Fibroblast of the aortic adventitia (primary cell): ENCODE results near the gene GLYR1. TPM values are rescaled to one million over a fixed set of nuclear protein-coding genes. Genes with fewer than 3 reads are reported as not detected.

Source experiments
- DNase-seq: peaks from one replicate; pipeline ENCODE4 v3.0.0-alpha.2; 2010; ENCODE audit warnings: low read depth
- H3K4me3 ChIP-seq: 2 replicates; pipeline ENCODE4 v1.5.1; 2011; ENCODE audit warnings: low read depth, mild to moderate bottlenecking, control low read depth, low read length, moderate library complexity
- total RNA-seq: library from RNA; depleted of rRNA; stranded (reverse); fragments of >200 nt; gene quantifications from 2 replicates; pipeline ENCODE4 v1.2.3, GENCODE V29; 2012; ENCODE audit warnings: low replicate concordance
- TF ChIP-seq, protein P1 (sequence below): IDR thresholded peaks from 2 replicates; pipeline ENCODE4 v1.5.1; 2011; ENCODE audit warnings: mild to moderate bottlenecking, low read length, control low read depth, inconsistent platforms; ENCODE audit not compliant: insufficient read depth

The GLYR1 gene
- total RNA-seq, 1 donor: 55.0 TPM

DNA sequence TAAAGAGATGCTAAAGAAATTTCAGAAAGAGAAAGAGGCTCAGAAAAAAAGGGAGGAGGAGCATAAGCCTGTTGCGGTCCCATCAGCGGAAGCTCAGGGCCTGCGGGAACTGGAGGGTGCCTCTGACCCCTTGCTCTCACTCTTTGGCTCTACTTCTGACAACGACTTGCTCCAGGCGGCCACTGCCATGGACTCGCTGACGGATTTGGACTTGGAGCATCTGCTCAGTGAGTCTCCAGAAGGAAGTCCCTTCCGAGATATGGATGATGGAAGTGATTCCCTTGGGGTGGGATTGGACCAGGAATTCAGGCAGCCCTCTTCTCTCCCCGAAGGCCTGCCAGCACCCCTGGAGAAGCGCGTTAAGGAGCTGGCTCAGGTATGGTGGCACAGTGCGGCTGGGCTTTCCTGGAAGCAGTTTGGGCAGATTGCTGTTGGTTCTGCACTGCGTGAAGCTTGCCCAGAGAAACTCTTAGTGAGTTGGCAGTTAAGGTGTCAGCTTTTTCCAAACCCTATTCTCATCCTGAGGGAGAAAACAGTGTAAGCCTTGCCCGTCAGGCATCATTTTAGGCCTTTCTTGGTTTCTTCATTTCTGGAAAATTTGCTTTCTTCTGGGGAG lies 13.7 kb upstream of the GLYR1 start:
- H3K4me3 ChIP-seq: no peak overlapping the region
- DNase-seq: no peak
- TF ChIP-seq, protein P1, sequence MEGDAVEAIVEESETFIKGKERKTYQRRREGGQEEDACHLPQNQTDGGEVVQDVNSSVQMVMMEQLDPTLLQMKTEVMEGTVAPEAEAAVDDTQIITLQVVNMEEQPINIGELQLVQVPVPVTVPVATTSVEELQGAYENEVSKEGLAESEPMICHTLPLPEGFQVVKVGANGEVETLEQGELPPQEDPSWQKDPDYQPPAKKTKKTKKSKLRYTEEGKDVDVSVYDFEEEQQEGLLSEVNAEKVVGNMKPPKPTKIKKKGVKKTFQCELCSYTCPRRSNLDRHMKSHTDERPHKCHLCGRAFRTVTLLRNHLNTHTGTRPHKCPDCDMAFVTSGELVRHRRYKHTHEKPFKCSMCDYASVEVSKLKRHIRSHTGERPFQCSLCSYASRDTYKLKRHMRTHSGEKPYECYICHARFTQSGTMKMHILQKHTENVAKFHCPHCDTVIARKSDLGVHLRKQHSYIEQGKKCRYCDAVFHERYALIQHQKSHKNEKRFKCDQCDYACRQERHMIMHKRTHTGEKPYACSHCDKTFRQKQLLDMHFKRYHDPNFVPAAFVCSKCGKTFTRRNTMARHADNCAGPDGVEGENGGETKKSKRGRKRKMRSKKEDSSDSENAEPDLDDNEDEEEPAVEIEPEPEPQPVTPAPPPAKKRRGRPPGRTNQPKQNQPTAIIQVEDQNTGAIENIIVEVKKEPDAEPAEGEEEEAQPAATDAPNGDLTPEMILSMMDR: no peak

DNA sequence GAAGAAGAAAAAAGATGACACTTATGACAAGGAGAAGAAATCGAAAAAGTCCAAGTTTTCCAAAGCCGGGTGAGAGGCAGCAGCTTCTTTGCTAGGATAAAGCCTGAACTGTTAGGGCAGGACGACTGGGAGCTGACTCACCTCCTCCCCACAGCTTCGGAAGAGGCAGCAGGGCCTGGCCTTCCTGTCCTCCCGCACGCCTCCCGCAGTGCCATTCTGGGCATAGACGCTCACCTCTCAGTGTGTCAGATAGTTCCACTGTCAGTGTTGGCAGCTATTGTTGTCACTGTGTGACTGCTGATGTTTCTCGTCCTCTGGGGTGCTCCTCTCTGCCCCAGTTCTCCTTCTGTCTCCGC lies 12.8 kb upstream of the GLYR1 start:
- DNase-seq: no peak

DNA sequence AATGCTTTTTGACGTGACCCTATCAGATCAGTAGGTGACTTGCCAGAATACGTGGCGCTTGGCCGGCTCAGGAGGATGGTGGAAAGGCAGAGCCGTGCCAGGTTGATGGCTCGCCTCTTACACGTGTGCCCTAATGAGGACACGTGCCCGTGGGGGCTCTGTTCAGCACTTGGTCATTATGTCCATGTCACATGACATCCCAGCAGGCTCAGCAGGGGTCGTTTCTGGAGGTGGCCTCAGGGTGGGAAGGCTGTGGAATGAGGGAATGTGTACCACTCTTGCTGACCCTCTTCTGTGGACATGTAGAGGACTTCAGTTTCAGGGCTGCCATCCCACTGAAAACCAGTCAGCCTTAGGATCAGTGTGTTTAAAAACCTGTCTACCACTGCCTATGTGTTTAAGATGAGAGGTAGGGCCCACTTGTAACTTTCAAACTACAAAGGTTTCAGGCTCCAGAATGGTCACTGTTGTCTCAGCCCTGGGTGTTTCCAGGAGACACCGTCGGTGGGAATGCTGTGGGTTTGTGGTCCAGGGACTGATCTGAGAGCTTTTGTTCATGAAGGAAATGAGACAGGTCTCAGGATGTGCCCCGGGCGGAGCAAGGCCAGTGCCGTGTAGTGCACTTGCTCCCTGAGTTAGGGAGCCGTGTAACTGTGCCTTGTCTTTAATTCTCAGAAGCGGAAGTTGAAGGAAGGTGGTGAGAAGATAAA lies 12.3 kb upstream of the GLYR1 start:
- TF ChIP-seq, protein P1: no peak
- no peak for DNase-seq
- no peak overlapping the region for H3K4me3 ChIP-seq

More for the DNA sequence above, 12.8 kb upstream of the GLYR1 start:
- no peak overlapping the region for H3K4me3 ChIP-seq
- TF ChIP-seq, protein P1: no peak

DNA sequence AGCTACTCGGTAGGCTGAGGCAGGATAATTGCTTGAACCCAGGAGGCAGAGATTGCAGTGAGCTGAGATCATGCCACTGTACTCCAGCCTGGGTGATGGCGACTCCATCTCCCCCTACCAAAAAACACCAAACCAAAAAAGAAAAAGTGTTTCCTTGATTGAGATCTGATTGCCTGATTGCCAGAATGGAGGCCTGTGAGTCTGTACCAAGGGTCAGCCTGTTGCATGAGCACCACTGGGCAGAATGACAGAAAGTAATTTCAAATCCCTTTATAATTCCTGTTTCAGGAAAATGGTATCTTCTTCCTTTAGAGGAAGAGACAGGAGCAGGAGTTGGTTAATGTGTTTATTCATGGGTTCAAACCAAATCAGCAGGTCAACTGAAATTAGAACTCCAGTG lies 8.7 kb upstream of the GLYR1 start:
- H3K4me3 ChIP-seq: no peak overlapping the region
- no peak for DNase-seq
- TF ChIP-seq, protein P1: no peak

DNA sequence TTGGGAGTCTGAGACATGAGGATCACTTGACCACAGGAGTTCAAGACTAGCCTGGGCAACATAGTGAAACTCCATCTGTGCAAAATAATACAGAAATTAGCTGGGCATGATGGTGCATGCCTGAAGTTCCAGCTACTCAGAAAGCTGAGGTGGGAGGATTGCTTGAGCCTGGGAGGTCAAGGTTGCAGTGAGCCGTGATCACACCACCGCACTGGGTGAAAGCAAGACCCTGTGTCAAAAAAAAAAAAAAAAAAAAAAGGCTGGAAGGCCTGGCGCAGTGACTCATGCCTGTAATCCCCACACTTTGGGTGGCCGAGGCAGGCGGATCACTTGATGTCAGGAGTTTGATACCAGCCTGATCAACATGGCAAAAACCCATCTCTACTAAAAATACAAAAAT lies 8.3 kb upstream of the GLYR1 start:
- DNase-seq: no peak
- H3K4me3 ChIP-seq: no peak overlapping the region
- TF ChIP-seq, protein P1: no peak

DNA sequence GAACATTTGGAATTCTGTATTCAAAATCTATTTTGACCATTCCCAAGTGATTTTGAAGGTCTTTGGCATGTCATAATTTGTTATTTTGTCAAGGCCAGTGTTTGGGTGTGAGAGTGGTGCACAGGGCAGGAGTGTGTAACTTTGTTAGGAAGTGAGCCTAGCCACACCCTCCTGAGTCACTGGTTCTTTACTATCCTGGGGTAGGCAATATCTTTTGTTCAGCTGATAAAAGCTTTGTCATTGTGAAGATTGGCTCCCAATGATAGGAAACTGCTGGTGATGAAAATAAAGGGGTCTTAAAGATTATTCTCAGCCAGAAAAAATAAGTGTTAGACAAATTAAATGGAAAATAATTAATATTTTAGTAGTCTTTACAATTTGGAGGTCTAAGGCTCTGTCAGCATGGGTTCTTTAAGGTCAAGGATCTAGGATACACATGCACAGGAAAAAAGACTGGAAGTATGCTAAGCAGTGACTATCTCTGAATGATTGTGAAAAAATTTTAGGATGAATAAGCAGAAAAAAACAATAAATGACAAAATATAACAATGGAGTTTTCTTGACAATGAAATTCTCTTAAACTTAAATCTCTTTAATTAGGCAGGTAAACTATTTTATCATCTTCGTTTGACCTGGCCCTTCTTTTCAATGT lies 5.3 kb upstream of the GLYR1 start:
- peak; percentile 68 for DNase-seq
- no peak overlapping the region for H3K4me3 ChIP-seq
- TF ChIP-seq, protein P1: no peak
